H1 (cell line): ENCODE results near the gene RAMP3. TPM values are rescaled to one million over a fixed set of nuclear protein-coding genes. Genes with fewer than 3 reads are reported as not detected.

Experiments
- CTCF ChIA-PET: fragments of 300-600 bp; sonication (Branson Sonifier 250); formaldehyde crosslinking; loops from one replicate; lab custom pipeline; 2021; ENCODE audit not compliant: partially characterized antibody; lab: Charles Lee
- POLR2A ChIA-PET: fragments of 300-600 bp; sonication (Branson Sonifier 250); formaldehyde crosslinking; loops from one replicate; lab custom pipeline; 2021; ENCODE audit warnings: inconsistent platforms; ENCODE audit not compliant: partially characterized antibody; lab: Charles Lee
- DNase-seq, 2 experiments: peaks; one replicate each; pipeline versions ENCODE4 v3.0.0 to v3.0.0-alpha.2; 2010 to 2022; ENCODE audit warnings: low spot score in 2 of 2, low read depth in 1 of 2, mixed read lengths in 1 of 2
- FAIRE-seq: peaks from 2 replicates; lab custom pipeline; 2011; peaks lifted over from hg19 to GRCh38; lab: Jason Lieb, UNC
- H2AFZ ChIP-seq: 2 replicates; pipeline ENCODE4 v1.8.1; 2012; ENCODE audit warnings: low read length, inconsistent platforms
- H2AK5ac ChIP-seq: 2 replicates; pipeline ENCODE4 v1.6.1; 2013; ENCODE audit warnings: low read depth, low read length
- H2BK120ac ChIP-seq: replicated peaks from 2 replicates; pipeline ENCODE3; 2013; ENCODE audit warnings: low read depth, low read length, inconsistent platforms
- H2BK12ac ChIP-seq: 2 replicates; pipeline ENCODE4 v1.6.1; 2013; ENCODE audit warnings: low read depth, low read length
- H2BK15ac ChIP-seq: 2 replicates; pipeline ENCODE4 v1.6.1; 2013; ENCODE audit warnings: low read length
- H2BK20ac ChIP-seq: 2 replicates; pipeline ENCODE4 v1.6.1; 2013; ENCODE audit warnings: low read length
- H2BK5ac ChIP-seq: 2 replicates; pipeline ENCODE4 v1.6.1; 2013; ENCODE audit warnings: low read depth, low read length
- H3K14ac ChIP-seq: 2 replicates; pipeline ENCODE4 v1.6.1; 2013; ENCODE audit warnings: inconsistent platforms; ENCODE audit not compliant: insufficient read length
- H3K18ac ChIP-seq: 2 replicates; pipeline ENCODE4 v1.6.1; 2013; ENCODE audit warnings: low read length; ENCODE audit errors: extremely low read depth
- H3K23ac ChIP-seq: 2 replicates; pipeline ENCODE4 v1.6.1; 2013; ENCODE audit warnings: inconsistent platforms; ENCODE audit not compliant: insufficient read length
- H3K23me2 ChIP-seq: 2 replicates; pipeline ENCODE4 v1.6.1; 2013; ENCODE audit warnings: low read depth, low read length
- H3K27ac ChIP-seq: 2 replicates; pipeline ENCODE4 v1.6.1; 2011; ENCODE audit warnings: low read depth, low read length, inconsistent platforms
- H3K27me3 ChIP-seq, 4 experiments: replicated peaks in 1 of 4; 1 replicate in 1 of 4; 2 replicates in 3 of 4; pipeline versions ENCODE4 v1.6.1 to v1.8.1; 2011 to 2013; ENCODE audit warnings: low read length in 3 of 4, mild to moderate bottlenecking in 3 of 4, inconsistent platforms in 2 of 4, mixed read lengths in 2 of 4, moderate library complexity in 1 of 4; ENCODE audit not compliant: control insufficient read depth in 3 of 4, insufficient read depth in 3 of 4; ENCODE audit errors: extremely low read depth in 1 of 4
- H3K36me3 ChIP-seq, 4 experiments: 2 replicates each; pipeline versions ENCODE4 v1.6.1 to v1.8.1; 2011 to 2013; ENCODE audit warnings: mild to moderate bottlenecking in 4 of 4, low read length in 3 of 4, moderate library complexity in 2 of 4, control low read depth in 1 of 4, inconsistent platforms in 1 of 4; ENCODE audit not compliant: insufficient read depth in 4 of 4, control insufficient read depth in 2 of 4
- H3K4ac ChIP-seq: replicated peaks from 2 replicates; pipeline ENCODE3; 2013; ENCODE audit warnings: low read length, low read depth, mixed read lengths, inconsistent platforms; ENCODE audit not compliant: insufficient read length
- H3K4me1 ChIP-seq, 4 experiments: replicated peaks in 1 of 4; 1 replicate in 1 of 4; 2 replicates in 3 of 4; pipeline versions ENCODE4 v1.6.1 to v1.8.1; 2011 to 2013; ENCODE audit warnings: low read length in 3 of 4, inconsistent platforms in 2 of 4, mixed read lengths in 1 of 4; ENCODE audit not compliant: insufficient read depth in 4 of 4, control insufficient read depth in 3 of 4
- H3K4me2 ChIP-seq, 2 experiments: 2 replicates each; pipeline versions ENCODE4 v1.6.1 to v1.8.1; 2011 to 2013; ENCODE audit warnings: low read depth in 2 of 2, low read length in 2 of 2, control low read depth in 1 of 2, inconsistent platforms in 1 of 2, mild to moderate bottlenecking in 1 of 2; ENCODE audit not compliant: insufficient read depth in 1 of 2
- H3K4me3 ChIP-seq, 4 experiments: fragments of 200-600, 300-600 bp in 1 of 4; sonication (generic), shearing (Covaris generic), sonication (Bioruptor Twin) in 1 of 4; 2 replicates each; pipeline versions ENCODE4 v1.5.1 to v1.8.1; 2011 to 2016; ENCODE audit warnings: low read length in 4 of 4, low read depth in 3 of 4, control low read depth in 2 of 4, inconsistent platforms in 2 of 4, mild to moderate bottlenecking in 2 of 4, mixed read lengths in 1 of 4, moderate library complexity in 1 of 4; ENCODE audit not compliant: insufficient read depth in 2 of 4; ENCODE audit errors: extremely low read depth in 1 of 4
- H3K56ac ChIP-seq: replicated peaks from 2 replicates; pipeline ENCODE3; 2013; ENCODE audit warnings: low read depth, mild to moderate bottlenecking, mixed read lengths, low read length, inconsistent platforms; ENCODE audit not compliant: insufficient read length
- H3K79me1 ChIP-seq: 2 replicates; pipeline ENCODE4 v1.6.1; 2013; ENCODE audit warnings: low read depth, low read length, control low read depth
- H3K79me2 ChIP-seq, 2 experiments: 2 replicates each; pipeline versions ENCODE4 v1.6.1 to v1.8.1; 2012 to 2013; ENCODE audit warnings: low read length in 2 of 2, mild to moderate bottlenecking in 2 of 2, inconsistent platforms in 1 of 2; ENCODE audit not compliant: insufficient read depth in 2 of 2, control insufficient read depth in 1 of 2
- H3K9ac ChIP-seq, 4 experiments: replicated peaks in 1 of 4; 1 replicate in 1 of 4; 2 replicates in 3 of 4; pipeline versions ENCODE4 v1.6.1 to v1.8.1; 2011 to 2013; ENCODE audit warnings: low read depth in 3 of 4, low read length in 3 of 4, control low read depth in 2 of 4, mild to moderate bottlenecking in 2 of 4, moderate library complexity in 2 of 4, inconsistent platforms in 1 of 4; ENCODE audit errors: extremely low read depth in 1 of 4
- H3K9me3 ChIP-seq, 2 experiments: 2 replicates each; pipeline versions ENCODE4 v1.6.1 to v1.8.1; 2012 to 2013; ENCODE audit warnings: mild to moderate bottlenecking in 2 of 2, moderate library complexity in 2 of 2, control low read depth in 1 of 2, inconsistent platforms in 1 of 2, low read depth in 1 of 2, low read length in 1 of 2, mixed read lengths in 1 of 2; ENCODE audit not compliant: insufficient read depth in 2 of 2
- H4K20me1 ChIP-seq, 2 experiments: replicated peaks in 1 of 2; 2 replicates each; pipeline versions ENCODE3 to v1.8.1; 2011 to 2013; ENCODE audit warnings: inconsistent platforms in 2 of 2, low read length in 2 of 2, mild to moderate bottlenecking in 1 of 2; ENCODE audit not compliant: insufficient read depth in 2 of 2, control insufficient read depth in 1 of 2
- H4K5ac ChIP-seq: 2 replicates; pipeline ENCODE4 v1.6.1; 2013; ENCODE audit warnings: low read length, low read depth, mixed read lengths, inconsistent platforms; ENCODE audit not compliant: insufficient read length
- H4K8ac ChIP-seq: 2 replicates; pipeline ENCODE4 v1.8.0; 2013; ENCODE audit warnings: mild to moderate bottlenecking, moderate library complexity, low read length, inconsistent platforms; ENCODE audit not compliant: insufficient read depth; ENCODE audit errors: extremely low read depth
- H4K91ac ChIP-seq: replicated peaks from 2 replicates; pipeline ENCODE3; 2013; ENCODE audit warnings: low read length, mixed read lengths, inconsistent platforms; ENCODE audit not compliant: insufficient read length
- GABPA ChIP-seq: IDR thresholded peaks from 2 replicates; pipeline ENCODE4 v1.6.1; 2011; ENCODE audit warnings: mild to moderate bottlenecking, low read length, moderate library complexity, borderline replicate concordance; ENCODE audit not compliant: insufficient read depth
- HDAC6 ChIP-seq: IDR thresholded peaks from one replicate; pipeline ENCODE4 v1.7.1; 2012; ENCODE audit warnings: low read depth, mild to moderate bottlenecking, inconsistent platforms, low read length, moderate library complexity
- TCF12 ChIP-seq: IDR thresholded peaks from 2 replicates; pipeline ENCODE4 v1.6.1; 2011; ENCODE audit warnings: low read depth, mild to moderate bottlenecking, low read length
- WGBS, 2 experiments: shearing (Covaris generic) in 1 of 2; methylation state at CpG; one replicate each; pipeline versions ENCODE4 v1.1.6 to v1.1.7; 2013 to 2015; ENCODE audit warnings: low lambda C conversion rate in 2 of 2, mixed read lengths in 2 of 2, inconsistent platforms in 1 of 2, low coverage in 1 of 2, missing lambda C conversion rate in 1 of 2; ENCODE audit not compliant: insufficient replicate concordance in 2 of 2, insufficient coverage in 1 of 2, insufficient read length in 1 of 2; ENCODE audit errors: extremely low coverage in 1 of 2, missing lambda C conversion rate in 1 of 2; 5-methylcytosine and 5-hydroxymethylcytosine counted together
- polyA plus RNA-seq, 7 experiments: library from polyadenylated mRNA; depleted of rRNA in 3 of 7; stranded (reverse) in 5 of 7; unstranded in 2 of 7; fragments of >200 nt in 5 of 7; fragments of 200-250 nt in 2 of 7; gene quantifications; 1 replicate in 5 of 7; 2 replicates in 1 of 7; 4 replicates in 1 of 7; pipeline versions ENCODE4 v1.2.1 to v1.2.3, GENCODE V29; 2011 to 2013; ENCODE audit warnings: missing spikeins in 2 of 7, mixed read lengths in 2 of 7
- total RNA-seq: library from RNA; stranded (reverse); fragmentation: NEBNext Ultra II Directional; extraction: Animal tissue kit (Norgen Biotek cat#: 25700); gene quantifications from 2 replicates; pipeline ENCODE4 v1.2.1, GENCODE V29; 2021
- TF ChIP-seq, protein P1 (sequence below): IDR thresholded peaks from 2 replicates; pipeline ENCODE4 v1.6.1; 2011; ENCODE audit warnings: low read length, improper control_type of control experiment

The RAMP3 gene
- total and polyA plus RNA-seq, 2 of the 8 experiments (the other 6 are each of a cell fraction or from before 2014, with no cell fraction given) = 0.88 to 0.98 TPM

DNA sequence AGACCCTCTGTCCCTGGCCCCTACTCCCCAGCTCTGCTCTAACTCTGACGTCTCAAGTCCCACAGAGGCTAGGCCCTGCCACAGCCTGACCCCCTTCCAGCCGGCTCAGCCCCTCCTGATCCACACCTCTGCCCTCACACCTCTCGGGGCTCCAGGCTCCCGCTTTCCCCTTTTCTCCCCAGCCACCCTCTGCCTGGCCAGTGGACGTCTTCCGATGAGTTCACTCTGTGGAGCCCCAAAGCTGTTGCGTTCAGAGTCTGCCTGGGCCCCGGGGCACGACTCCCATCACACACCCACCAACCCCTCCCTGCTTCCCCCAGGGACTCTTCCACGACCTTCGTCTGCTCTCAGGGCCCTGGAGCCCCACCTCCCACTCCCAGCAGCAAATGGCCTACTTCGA lies 27.7 kb upstream of the RAMP3 start:
- H4K5ac ChIP-seq = no peak overlapping the region
- H3K4me1 ChIP-seq = no peaks in the 10 kb centered on the region
- POLR2A ChIA-PET = interaction anchor here (0.9 to 1.7 kb wide), 2 partner anchors 18 to 144 kb away, joined by 3 to 5 read pairs; partner anchors contain the start of gene TBRG4
- no peak overlapping the region for H3K9ac ChIP-seq
- H3K79me1 ChIP-seq = no peaks in the 10 kb centered on the region
- H4K91ac ChIP-seq = no peak overlapping the region
- DNase-seq = no peak
- no peak overlapping the region for H2BK12ac ChIP-seq
- peak overlapping the region; percentile 58; the same call in 1 of the 2 replicates for H4K8ac ChIP-seq
- CTCF ChIA-PET = interaction anchor here (0.6 kb wide), 1 partner anchor 20 kb away, joined by 3 read pairs; no protein-coding TSS in a partner anchor
- no peak overlapping the region for H3K18ac ChIP-seq
- no peaks in the 10 kb centered on the region for H3K36me3 ChIP-seq
- H3K4me3 ChIP-seq = no peak overlapping the region
- H2AK5ac ChIP-seq = no peak overlapping the region
- H3K14ac ChIP-seq = no peak overlapping the region
- no peak overlapping the region for H3K27ac ChIP-seq
- no peak overlapping the region for H3K4ac ChIP-seq
- H2BK20ac ChIP-seq = no peak overlapping the region
- no peak for TF ChIP-seq GABPA
- TF ChIP-seq TCF12 = no peak
- TF ChIP-seq, protein P1, sequence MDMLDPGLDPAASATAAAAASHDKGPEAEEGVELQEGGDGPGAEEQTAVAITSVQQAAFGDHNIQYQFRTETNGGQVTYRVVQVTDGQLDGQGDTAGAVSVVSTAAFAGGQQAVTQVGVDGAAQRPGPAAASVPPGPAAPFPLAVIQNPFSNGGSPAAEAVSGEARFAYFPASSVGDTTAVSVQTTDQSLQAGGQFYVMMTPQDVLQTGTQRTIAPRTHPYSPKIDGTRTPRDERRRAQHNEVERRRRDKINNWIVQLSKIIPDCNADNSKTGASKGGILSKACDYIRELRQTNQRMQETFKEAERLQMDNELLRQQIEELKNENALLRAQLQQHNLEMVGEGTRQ = no peak
- TF ChIP-seq HDAC6 = no peak
- no peaks in the 10 kb centered on the region for H3K23me2 ChIP-seq
- no peak overlapping the region for H2BK15ac ChIP-seq
- H3K23ac ChIP-seq = no peak overlapping the region
- H2AFZ ChIP-seq = no peak overlapping the region
- no peaks in the 10 kb centered on the region for H3K79me2 ChIP-seq
- 75% methylated on average over 9 of the region's 12 CpGs; no CpG with 5 or more reads in 1 of the 2 experiments for WGBS, 2 experiments
- H3K9me3 ChIP-seq = no peaks in the 10 kb centered on the region
- H3K56ac ChIP-seq = no peak overlapping the region
- no peak overlapping the region for H3K4me2 ChIP-seq
- H2BK120ac ChIP-seq = no peak overlapping the region
- no peak overlapping the region for H2BK5ac ChIP-seq
- no peak for FAIRE-seq
- H4K20me1 ChIP-seq = no peaks in the 10 kb centered on the region
- no peaks in the 10 kb centered on the region for H3K27me3 ChIP-seq
